ENCODE measurements around the gene PROX1. TPM values are rescaled to one million over a fixed set of nuclear protein-coding genes. Genes with fewer than 3 reads are reported as not detected.
"Not testable (repeated sequence)": the region's sequence is repeated elsewhere in the genome, so short reads cannot be mapped to it uniquely, and the experiment has no call there.

The PROX1 gene
- total RNA-seq, 1 donor from 2014 or later, result 2.8 TPM

DNA sequence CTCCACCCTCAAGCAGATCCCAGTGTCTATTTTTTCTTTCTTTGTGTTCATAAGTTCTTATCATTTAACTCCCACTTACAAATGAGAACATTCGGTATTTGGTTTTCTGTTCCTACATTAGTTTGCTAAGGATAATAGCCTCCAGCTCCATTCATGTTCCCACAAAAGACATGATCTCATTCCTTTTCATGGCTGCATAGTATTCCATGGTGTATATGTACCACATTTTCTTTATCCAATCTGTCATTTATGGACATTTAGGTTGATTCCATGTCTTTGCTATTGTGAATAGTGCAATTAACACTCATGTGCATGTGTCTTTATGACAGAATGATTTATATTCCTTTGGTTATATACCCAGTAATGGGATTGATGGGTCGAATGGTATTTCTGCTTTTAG lies 101.2 kb downstream of the PROX1 start:
- ATAC-seq; DNase-seq (ENCODE audit: low spot score); intact Hi-C loops (cut with DNase I): not testable (repeated sequence)

Data from sciatic nerve (tissue), 2 donors.